Testis (tissue), 3 donors: ENCODE measurements around the gene NADK. TPM values are rescaled to one million over a fixed set of nuclear protein-coding genes. Genes with fewer than 3 reads are reported as not detected.

Experiments used
- DNase-seq: peaks from one replicate; pipeline ENCODE4 v3.0.0-alpha.2; 2019
- H3K27ac ChIP-seq, 2 donors: fragments of 200-600 bp; sonication (generic); one replicate each; pipeline ENCODE4 v1.5.1; 2019
- H3K27me3 ChIP-seq: fragments of 200-600 bp; sonication (generic); one replicate; pipeline ENCODE4 v1.5.1; 2019
- H3K36me3 ChIP-seq: fragments of 200-600 bp; sonication (generic); one replicate; pipeline ENCODE4 v1.5.1; 2017; ENCODE audit warnings: low read depth; ENCODE audit errors: missing control alignments
- H3K4me1 ChIP-seq: fragments of 200-600 bp; sonication (generic); one replicate; pipeline ENCODE4 v1.5.1; 2019
- H3K4me3 ChIP-seq, 2 donors: fragments of 200-600 bp; sonication (generic); one replicate each; pipeline ENCODE4 v1.5.1; 2017 to 2019
- H3K9me3 ChIP-seq: fragments of 200-600 bp; sonication (generic); one replicate; pipeline ENCODE4 v1.5.1; 2017
- POLR2A ChIP-seq: fragments of 450-650 bp; IDR thresholded peaks from one replicate; pipeline ENCODE4 v1.6.1; 2017; ENCODE audit warnings: antibody characterized with exemption, mild to moderate bottlenecking, moderate library complexity
- WGBS, 2 donors: methylation state at CpG; one replicate each; pipeline ENCODE4 v1.1.5; 2018; 5-methylcytosine and 5-hydroxymethylcytosine counted together
- intact Hi-C: fragments of 100-400 bp; cut with DNase I; formaldehyde crosslinking; loops from one replicate; pipeline ENCODE4 v1.15.1; 2023; ENCODE audit warnings: low total_unique reads
- polyA plus RNA-seq: library from polyadenylated mRNA; stranded (reverse); fragments of 350-450 nt; fragmentation: Illumina TruSeq; extraction: RNeasy Lipid Tissue Mini Kit (QIAGEN cat#74804); gene quantifications from one replicate; pipeline ENCODE4 v1.2.3, GENCODE V29; 2014; ENCODE audit warnings: low read depth, low replicate concordance; ENCODE audit not compliant: insufficient read depth
- total RNA-seq, 2 donors: library from RNA; depleted of rRNA; stranded (reverse); fragments of >200 nt; gene quantifications; one replicate each; pipeline ENCODE4 v1.2.3, GENCODE V29; 2016
- TF ChIP-seq, protein P1 (sequence below), 3 experiments: fragments of 450-650 bp in 2 of 3; fragments of 200-600 bp in 1 of 3; sonication (generic) in 1 of 3; IDR thresholded peaks; one replicate each; pipeline ENCODE4 v1.5.1; 2016 to 2019; ENCODE audit warnings: antibody characterized with exemption in 3 of 3, mild to moderate bottlenecking in 2 of 3, moderate library complexity in 1 of 3

Gene NADK
- total and polyA plus RNA-seq, 3 donors from 2014 or later = 74.9 to 111 (median 105) TPM

DNA sequence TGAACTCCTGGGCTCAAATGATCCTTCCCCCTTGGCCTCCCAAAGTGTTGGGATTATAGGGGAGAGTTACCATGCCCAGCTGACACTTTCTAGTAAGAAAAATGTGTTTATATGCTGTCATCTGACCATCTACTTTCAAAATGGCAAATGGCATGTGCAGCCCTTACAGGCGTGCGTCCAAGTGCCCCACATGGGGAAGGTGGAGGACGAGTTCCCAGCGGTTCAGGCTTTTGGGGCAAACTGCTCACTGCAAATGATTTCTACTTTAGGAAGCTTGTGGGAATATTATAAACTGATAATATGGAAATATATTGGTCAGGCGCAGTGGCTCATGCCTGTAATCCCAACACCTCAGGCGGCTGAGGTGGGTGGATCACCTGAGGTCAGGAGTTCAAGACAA is 41.5 kb upstream of the NADK start:
- no peak for TF ChIP-seq POLR2A
- TF ChIP-seq, protein P1, sequence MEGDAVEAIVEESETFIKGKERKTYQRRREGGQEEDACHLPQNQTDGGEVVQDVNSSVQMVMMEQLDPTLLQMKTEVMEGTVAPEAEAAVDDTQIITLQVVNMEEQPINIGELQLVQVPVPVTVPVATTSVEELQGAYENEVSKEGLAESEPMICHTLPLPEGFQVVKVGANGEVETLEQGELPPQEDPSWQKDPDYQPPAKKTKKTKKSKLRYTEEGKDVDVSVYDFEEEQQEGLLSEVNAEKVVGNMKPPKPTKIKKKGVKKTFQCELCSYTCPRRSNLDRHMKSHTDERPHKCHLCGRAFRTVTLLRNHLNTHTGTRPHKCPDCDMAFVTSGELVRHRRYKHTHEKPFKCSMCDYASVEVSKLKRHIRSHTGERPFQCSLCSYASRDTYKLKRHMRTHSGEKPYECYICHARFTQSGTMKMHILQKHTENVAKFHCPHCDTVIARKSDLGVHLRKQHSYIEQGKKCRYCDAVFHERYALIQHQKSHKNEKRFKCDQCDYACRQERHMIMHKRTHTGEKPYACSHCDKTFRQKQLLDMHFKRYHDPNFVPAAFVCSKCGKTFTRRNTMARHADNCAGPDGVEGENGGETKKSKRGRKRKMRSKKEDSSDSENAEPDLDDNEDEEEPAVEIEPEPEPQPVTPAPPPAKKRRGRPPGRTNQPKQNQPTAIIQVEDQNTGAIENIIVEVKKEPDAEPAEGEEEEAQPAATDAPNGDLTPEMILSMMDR (IDR thresholded peaks at IDR 0.05) = no peak
- Histone ChIP-seq H3K27ac (no peak overlapping the region), H3K4me1 (no peaks in the 10 kb centered on the region), H3K4me3 (no peak overlapping the region), H3K36me3 (no peaks in the 10 kb centered on the region), H3K27me3 (no peaks in the 10 kb centered on the region), H3K9me3 (no peaks in the 10 kb centered on the region)
- no peak for DNase-seq
- intact Hi-C loops = no loop called here
- 95 to 96% methylated on average over 6 of the region's 6 CpGs for WGBS, 2 donors

DNA sequence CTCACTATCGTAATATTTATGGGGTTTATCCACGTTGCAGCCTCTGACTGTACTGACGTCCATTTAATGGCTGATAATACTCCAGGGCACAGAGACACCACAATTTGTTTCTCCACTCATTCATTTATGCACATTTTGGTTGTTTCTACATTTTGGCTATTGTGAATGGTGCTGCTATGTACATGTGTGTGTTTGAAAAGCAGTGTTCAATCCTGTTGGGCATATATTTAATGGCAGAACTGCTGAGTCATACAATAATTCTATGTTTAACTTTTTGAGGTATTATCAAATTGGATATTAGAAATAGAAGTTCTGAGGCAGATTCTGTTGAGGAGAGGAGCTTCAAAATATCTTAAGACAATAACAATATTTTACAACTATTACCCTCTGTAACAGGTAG is 39.0 kb upstream of the NADK start:
- Histone ChIP-seq H3K4me3 (no peak overlapping the region), H3K27me3 (no peaks in the 10 kb centered on the region), H3K27ac (no peak overlapping the region), H3K4me1 (no peaks in the 10 kb centered on the region), H3K9me3 (no peaks in the 10 kb centered on the region), H3K36me3 (no peaks in the 10 kb centered on the region)
- 70 to 83% methylated on average over 3 of the region's 3 CpGs for WGBS, 2 donors
- intact Hi-C loops = no loop called here
- no peak for DNase-seq
- TF ChIP-seq POLR2A = no peak
- TF ChIP-seq, protein P1 (IDR thresholded peaks at IDR 0.05) = no peak

DNA sequence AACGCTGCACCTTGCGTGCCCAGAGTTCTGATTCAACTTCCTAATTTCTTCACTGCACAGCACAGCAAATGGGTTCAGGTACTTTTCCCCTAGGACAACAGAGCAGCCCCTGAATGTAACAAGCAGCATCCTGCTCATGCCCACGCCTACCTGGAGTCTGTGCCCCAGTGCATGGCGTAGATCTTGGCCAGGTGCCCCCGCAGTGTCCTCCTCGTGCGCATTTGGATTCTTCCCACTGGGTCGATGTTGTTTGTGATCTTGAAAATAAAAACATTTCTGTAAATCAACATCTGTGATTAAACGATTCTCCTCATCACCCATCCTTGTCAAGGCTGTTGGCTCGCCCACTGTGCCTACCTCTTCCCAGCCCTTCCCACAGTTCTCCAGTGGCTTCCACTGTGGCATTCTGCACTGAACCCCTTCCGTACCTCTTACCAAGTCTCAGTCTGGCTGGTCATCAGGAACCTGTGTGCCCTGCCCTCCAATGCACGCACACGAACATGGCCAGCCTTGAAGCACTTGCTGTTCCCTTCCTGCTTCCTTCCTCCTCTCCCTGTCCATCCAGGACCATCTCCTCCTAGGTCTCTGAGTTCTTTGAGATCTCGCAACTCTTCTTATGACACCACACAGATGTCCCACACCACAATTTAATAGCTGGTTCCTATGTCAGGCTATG is 37.5 kb upstream of the NADK start:
- H3K9me3 ChIP-seq = no peaks in the 10 kb centered on the region
- H3K36me3 ChIP-seq = no peaks in the 10 kb centered on the region
- TF ChIP-seq, protein P1 (IDR thresholded peaks at IDR 0.05) = no peak
- no peak for TF ChIP-seq POLR2A
- no peaks in the 10 kb centered on the region for H3K27me3 ChIP-seq
- DNase-seq = no peak
- no peaks in the 10 kb centered on the region for H3K4me1 ChIP-seq
- WGBS, 2 donors = 91 to 92% methylated on average over 14 of the region's 14 CpGs
- intact Hi-C loops = no loop called here
- no peak overlapping the region for H3K4me3 ChIP-seq
- no peak overlapping the region for H3K27ac ChIP-seq

DNA sequence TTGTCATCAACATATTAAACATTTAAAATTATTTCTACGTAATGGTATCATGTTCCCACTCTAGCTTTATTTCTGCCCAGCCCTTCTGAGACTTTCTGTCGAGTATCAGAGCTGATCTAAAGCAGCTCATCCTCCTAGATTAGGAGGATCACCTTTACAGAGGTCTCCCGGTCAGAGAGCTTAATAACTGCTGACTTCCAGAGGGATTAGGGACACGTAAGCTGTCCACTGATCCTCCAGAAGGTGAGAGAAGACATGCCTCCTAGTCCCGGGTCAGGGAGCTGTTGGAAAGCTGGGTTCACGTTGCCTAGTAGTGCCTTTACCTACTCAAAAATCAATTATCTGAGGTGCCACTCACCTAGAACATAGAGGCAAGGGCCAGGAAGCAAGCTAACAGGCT is 31.2 kb upstream of the NADK start:
- WGBS, 2 donors = 88 to 95% methylated on average over 6 of the region's 6 CpGs
- Histone ChIP-seq H3K27me3 (no peaks in the 10 kb centered on the region), H3K4me1 (no peaks in the 10 kb centered on the region), H3K4me3 (no peak overlapping the region), H3K27ac (no peak overlapping the region), H3K9me3 (no peaks in the 10 kb centered on the region), H3K36me3 (no peaks in the 10 kb centered on the region)
- intact Hi-C loops = no loop called here
- no peak for TF ChIP-seq POLR2A
- TF ChIP-seq, protein P1 (IDR thresholded peaks at IDR 0.05) = no peak
- DNase-seq = no peak

DNA sequence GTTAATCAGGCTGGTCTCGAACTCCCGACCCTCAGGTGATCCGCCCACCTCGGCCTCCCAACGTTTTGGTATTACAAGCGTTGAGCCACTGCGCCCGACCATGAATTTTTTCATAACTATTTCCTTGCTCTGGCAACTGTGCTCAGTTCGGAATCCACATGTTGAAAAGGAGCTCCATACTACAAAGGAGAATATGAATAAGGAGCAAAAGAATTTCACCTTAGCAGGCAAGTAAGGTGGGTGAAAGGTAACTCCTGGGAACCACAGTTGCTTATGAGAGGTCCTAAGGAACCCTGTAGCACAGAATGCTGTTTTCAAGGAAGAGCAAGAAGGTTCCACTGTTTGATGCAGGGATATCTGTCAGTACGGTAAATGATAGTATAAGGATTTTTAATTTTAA is 29.9 kb upstream of the NADK start:
- Histone ChIP-seq H3K4me1 (no peaks in the 10 kb centered on the region), H3K4me3 (no peak overlapping the region), H3K9me3 (no peaks in the 10 kb centered on the region), H3K27ac (no peak overlapping the region), H3K36me3 (no peaks in the 10 kb centered on the region), H3K27me3 (no peaks in the 10 kb centered on the region)
- WGBS, 2 donors = 90 to 92% methylated on average over 10 of the region's 10 CpGs
- intact Hi-C loops = no loop called here
- no peak for DNase-seq
- TF ChIP-seq, protein P1 (IDR thresholded peaks at IDR 0.05) = no peak
- TF ChIP-seq POLR2A = no peak
